Neural cell (in vitro differentiated cells): ENCODE results near the gene TOR4A.

Source experiments
- CTCF ChIP-seq: fragments of 450-650 bp; IDR thresholded peaks from 2 replicates; pipeline ENCODE4 v1.5.1; 2014; ENCODE audit warnings: antibody characterized with exemption, mild to moderate bottlenecking, moderate library complexity; ENCODE audit not compliant: poor library complexity, severe bottlenecking
- EP300 ChIP-seq: fragments of 450-650 bp; conservative IDR thresholded peaks from 2 replicates; pipeline ENCODE4 v1.6.1; 2014; ENCODE audit warnings: antibody characterized with exemption, mild to moderate bottlenecking, moderate library complexity; ENCODE audit not compliant: poor library complexity, severe bottlenecking
- EZH2 ChIP-seq: fragments of 200-600, 300-800 bp; shearing (Covaris generic), sonication (generic); IDR thresholded peaks from 2 replicates; pipeline ENCODE4 v1.6.1; 2014; ENCODE audit warnings: antibody characterized with exemption, low read length, borderline replicate concordance, mild to moderate bottlenecking; ENCODE audit not compliant: insufficient read depth, poor library complexity, severe bottlenecking
- MXI1 ChIP-seq: fragments of 450-650 bp; conservative IDR thresholded peaks from 2 replicates; pipeline ENCODE4 v1.6.1; 2014; ENCODE audit warnings: antibody characterized with exemption, mild to moderate bottlenecking; ENCODE audit not compliant: poor library complexity, severe bottlenecking
- POLR2AphosphoS5 ChIP-seq: IDR thresholded peaks from 2 replicates; pipeline ENCODE4 v1.6.1; 2012
- SMC3 ChIP-seq: fragments of 450-650 bp; conservative IDR thresholded peaks from 2 replicates; pipeline ENCODE4 v1.6.1; 2014; ENCODE audit warnings: antibody characterized with exemption, mild to moderate bottlenecking, moderate library complexity; ENCODE audit not compliant: poor library complexity

GRCh38 chr9:137234758-137235423, 42.6 kb upstream of the TOR4A start:
- no peak for TF ChIP-seq CTCF
- TF ChIP-seq MXI1, result no peak
- no peak for TF ChIP-seq EZH2
- no peak for TF ChIP-seq SMC3
- TF ChIP-seq POLR2AphosphoS5, result no peak
- TF ChIP-seq EP300, result no peak
